Inflammatory macrophage treated with lipopolysaccharide for 1 hour (primary cell): ENCODE data around the gene UBE3C.
"Not testable (repeated sequence)": the region's sequence is repeated elsewhere in the genome, so short reads cannot be mapped to it uniquely, and the experiment has no call there.

Experiments
- DNase-seq, 2 donors: peaks; one replicate each; pipeline ENCODE4 v3.0.0-alpha.2; 2020 to 2022

Gene UBE3C

DNA sequence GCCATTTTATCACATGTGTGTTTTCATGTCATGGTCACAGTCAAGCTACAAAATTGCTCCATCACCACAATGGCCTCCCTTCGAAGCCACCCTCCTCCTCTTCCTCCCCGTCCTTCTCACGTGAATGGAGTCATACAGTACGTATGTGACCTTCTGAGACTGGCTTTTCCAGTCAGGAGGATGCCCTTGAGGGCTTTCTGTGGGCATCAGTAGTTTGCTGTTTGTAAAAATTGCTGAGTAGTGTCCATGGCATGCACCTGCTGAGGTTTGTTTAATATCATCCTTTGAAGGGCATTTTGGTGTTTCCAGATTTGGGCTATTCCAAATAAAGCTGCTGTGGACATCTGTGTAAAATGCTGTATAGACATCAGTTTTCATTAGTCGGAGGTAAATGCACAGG, 5.9 kb upstream of the UBE3C start:
- no peak for DNase-seq

DNA sequence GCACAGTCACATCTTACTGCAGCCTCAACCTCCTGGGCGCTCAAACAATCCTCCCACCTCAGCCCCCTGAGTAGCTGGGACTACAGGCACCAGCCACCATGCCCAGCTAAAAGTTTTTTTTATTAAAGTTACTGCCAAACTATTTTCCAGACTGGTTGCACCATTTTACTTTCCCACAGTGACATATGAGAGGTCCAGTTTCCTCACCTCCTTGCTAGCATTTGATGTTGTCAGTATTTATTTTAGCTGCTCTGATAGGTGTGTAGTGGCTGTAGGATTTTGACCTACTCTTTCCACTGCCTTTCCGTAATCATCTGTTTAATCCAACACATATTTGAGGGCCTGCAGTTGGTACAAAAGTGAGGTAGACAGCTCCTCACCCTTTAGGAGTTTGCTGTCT, 5.4 kb upstream of the UBE3C start:
- no peak for DNase-seq

DNA sequence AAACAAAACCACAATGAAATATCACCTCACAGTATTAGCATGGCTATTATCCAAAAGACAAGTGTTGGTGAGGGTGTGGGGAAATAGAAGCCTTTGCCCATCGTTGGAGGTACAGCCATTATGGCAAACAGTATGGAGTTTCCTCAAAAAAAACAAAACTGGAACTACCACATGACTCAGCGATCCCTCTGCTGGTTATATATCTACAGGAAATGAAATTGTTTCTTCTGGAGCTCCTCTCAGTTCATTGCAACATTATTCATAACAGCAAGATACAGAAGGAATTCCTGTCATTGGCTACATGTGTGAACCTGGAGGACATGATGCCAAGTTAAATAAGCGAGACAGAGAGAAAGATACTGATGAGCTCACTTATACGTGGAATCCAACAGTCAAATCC, 2.4 kb upstream of the UBE3C start:
- DNase-seq, result peak; percentile 73 to 74

DNA sequence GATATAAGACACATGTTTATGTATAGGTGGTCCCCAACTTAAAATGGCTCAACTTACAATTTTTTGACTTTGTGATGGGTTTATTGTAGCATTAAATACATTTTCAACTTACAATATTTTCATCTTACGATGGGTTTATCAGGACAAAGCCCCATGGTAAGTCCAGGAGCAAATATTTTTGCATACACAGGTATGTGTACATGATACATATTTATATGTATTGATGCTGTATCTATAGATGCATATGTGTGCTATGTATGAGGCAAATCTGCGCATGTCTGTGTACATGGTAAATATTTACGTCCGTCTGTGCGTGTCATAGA, 664 bp upstream of the UBE3C start:
- DNase-seq, result no peak

DNA sequence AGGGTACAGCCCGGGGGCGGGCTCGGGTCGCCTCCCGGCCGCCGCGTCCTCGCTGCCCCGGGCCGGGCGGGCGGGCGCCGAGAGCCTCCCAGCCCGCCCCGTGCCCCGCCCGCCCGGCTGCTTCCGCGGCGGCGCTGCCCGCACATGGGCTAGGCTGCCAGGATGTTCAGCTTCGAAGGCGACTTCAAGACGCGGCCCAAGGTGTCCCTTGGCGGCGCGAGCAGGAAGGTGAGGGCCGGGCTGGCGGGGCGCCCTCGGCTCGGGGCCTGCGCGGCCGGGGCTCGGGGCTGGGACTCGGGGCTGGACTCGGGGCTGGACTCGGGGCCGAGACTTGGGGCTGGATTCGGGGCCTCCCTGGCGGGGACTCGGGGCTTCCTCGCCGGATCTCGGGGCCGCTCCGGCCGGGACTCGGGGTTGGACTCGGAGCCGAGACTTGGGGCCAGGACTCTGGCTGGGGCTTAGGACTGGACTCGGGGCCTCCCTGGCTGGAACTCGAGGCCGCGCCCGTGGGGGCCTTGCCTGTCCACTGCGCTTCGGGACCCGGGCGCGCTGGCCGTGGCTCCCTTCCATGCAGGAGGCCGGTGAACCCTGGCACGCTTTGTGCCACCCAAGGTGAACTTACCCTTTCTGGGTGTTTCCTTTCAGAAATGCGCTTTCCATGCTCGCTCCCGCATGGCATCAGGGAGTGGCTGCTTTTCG, 534 bp downstream of the UBE3C start:
- DNase-seq, result peak; percentile 31 to 50

DNA sequence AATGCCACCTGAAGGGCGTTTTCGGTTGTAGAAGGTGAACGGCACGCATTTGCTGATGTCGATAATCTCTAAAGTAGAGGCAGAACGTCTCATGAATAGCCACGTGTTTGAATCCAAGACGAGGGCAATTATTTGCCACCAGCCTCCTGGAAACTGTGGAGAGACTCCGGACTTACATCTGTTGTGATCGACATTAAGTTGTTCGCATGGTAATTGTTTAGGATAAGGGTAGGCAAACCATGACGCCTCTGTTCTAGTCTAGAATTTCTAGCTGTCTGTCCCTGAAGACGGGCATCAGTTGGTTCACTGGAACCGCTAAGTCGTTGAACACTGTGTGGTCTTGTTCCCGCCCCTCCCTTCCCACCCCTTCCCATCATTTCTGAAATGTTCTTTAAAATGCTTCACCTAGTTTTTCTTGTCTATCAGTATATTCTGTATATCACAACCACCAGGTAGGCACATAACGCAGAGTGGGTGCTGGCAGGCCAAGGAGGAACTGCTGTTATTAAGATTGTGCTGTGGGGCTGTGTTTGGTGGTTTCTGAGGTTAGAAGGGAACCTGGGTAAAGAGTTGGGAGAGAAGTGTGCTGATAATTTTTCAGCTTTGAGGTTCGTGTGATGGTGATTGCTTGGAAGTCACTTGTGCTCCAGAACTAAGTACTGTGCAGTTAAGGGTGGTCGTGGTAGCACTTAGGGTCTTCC, 1.2 kb downstream of the UBE3C start:
- DNase-seq, result peak in 1 of 2 donors; percentile 3

DNA sequence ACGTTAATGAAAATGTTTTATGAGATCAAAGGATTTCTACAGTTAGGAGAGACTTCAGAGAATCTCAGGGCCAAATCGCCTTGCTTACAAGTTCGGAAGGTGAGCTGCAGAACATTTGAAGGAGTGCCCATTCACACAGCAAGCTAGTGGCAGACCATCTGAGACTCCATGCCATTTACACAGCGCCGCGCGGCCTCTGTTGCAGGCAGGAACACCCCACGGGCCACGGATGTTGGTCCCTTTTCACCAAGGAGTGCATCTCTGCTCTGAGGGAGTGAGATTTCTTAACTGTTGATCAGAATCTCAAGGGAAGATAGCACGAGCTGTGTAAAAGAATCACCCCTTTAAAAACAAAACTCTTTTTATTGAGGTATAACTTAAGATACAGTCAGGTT, 1.8 kb downstream of the UBE3C start:
- DNase-seq, result no peak

DNA sequence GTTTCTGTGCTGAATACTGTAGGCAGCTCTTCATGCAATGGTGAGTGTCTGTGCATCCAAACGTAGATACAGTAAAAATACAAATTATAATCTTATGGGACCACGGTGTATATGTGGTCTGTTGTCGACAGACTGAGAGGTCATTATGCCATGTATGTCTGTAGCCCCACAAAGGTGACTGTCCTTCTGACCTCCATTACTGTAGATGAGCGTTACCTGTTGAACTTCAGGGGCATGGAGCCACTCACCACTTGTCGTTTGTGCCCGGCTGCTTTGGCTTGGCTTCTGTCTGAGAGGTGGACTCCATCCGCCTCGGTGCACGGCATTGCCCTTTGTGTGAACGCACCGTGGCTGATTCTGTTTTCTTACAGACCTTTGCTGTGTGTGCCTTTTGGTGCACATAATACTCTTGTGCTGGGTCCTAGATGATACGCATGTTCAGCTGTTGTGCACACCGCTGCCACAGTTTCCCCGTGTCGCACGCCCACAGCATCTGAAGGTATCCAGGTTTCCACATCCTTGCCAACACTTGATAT, 2.9 kb downstream of the UBE3C start:
- no peak for DNase-seq

DNA sequence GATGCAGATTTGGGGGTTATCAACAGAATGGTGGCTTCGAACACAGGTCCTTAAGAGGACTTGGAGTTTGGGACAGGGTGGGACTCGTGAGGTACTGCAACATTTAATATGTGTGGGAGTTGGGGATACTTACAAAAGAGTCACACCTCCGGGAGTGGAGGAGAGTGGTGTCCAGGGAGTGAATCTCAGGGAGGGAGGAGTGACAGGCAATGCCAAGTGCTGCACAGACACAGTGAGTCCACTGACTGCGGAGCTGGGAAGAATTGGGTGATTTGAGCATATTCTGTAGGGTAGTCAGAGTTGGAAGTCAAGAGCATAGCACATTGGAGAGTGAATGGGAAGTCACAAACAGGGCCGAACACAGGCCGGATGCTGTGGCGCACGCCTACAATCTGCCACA, 5.1 kb downstream of the UBE3C start:
- DNase-seq, result no peak

DNA sequence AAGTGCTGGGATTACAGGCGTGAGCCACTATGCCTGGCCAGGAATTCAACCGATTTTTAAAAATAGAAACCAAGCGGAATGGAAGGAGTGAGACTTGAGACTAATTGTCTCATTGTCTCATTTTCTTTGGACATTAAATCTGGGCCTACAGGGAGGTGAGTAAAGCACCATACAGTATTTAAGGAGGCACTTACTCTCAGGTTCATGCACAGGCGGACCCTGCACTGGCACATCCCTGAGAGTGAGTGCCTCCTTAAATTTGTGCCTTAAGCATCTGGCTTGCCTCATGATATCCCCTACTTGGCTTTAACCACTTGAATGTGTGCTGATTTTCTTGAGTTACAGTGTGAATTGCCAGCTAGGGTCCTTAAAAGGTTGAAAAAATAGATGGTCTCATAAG, 10.6 kb downstream of the UBE3C start:
- DNase-seq, result no peak

DNA sequence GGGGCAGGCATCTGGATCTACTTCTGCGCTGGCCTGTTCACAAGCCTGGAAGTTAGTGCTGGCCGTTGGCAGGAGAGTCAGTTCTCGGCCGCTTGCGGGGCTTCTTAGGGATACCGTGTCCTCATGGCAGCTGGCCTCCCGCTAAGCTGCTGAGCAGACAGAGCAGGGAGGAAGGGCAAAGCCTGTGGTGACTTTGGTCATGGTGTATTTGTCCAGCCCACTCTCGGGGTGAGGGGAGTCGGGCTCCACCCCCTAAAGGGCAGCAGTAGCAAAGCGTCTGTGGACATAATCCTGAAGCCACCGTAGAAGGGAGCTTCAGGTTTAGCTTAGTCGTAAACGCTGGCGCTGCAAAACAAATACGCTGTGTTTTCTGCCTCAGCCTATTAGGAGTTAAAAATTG, 12.2 kb downstream of the UBE3C start:
- no peak for DNase-seq

DNA sequence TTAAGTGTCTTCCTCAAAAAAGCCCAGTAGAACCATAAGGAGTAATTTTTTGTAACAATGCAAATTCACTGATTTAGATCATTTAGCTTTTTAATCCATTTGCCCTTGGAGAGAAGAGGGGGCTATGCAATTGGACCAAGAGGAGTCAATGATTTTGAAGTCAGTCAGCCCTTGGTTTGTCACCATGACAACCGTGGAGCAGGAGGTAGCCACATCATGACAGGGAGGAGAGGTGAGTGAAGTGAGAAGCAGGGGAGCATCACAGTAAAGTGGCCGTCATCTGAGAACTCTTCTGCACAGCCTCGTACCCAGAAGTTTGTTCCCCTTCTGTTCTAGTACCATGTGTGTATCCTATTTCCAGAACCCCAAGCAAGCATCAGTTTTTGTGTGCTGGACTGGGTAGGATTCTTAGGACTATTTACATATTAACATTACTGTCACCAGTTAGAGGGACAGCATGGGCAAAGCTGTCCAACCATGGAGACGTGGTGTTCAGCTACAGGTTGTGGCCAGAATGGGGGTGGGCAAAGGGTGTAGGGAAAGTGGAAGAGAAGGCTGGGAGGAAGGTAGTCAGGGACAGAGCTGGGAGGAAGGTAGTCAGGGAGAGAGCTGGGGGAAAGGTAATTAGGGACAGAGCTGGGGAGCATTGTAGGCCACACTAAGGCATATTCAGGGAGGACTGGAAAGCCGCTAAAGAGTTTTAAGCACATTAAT, 13.1 kb downstream of the UBE3C start:
- DNase-seq, result no peak

DNA sequence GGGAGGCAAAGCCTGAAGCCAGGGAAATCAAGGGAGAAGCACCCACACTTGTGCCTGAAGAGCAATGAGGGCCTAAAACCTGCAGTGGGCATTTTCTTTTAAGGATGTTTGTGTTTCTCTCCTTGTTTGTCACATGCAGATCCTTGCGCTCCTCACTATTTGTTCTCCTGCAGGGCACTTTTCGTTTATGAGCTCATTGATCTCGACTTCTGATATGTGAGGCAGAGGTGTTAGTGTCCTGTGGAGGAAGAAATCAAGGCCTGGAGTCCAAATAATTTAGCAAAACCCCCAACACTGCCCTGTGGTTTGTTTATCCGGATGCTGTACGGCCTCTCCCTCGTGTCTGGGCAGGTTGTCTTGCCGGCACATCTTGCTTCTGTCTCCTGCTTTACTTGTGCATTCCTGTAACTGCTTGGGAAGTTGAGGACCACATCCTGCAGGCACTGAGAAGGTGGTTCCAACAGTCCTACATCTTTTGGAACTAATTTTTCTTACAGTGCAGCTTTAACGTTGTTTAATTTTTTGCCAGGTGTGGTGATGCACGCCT, 13.7 kb downstream of the UBE3C start:
- no peak for DNase-seq

DNA sequence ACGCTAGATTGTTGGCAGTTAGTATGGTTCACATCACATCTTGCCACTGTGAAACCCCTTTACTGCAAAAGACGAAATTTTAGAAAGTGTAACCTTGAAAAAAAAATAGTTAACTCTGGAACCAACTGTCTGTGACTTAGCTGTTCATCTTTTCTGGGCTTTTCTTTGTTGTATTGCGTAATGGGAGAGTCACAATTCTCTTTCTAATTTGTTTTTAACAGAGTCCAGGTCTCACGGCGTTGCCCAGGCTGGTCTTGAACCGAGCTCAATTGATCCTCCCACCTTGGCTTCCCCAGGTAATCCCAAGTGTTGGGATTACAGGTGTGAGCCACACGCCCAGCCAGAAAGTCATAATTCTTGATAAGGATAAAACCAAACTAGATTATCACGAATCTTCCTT, 14.5 kb downstream of the UBE3C start:
- DNase-seq, result no peak

DNA sequence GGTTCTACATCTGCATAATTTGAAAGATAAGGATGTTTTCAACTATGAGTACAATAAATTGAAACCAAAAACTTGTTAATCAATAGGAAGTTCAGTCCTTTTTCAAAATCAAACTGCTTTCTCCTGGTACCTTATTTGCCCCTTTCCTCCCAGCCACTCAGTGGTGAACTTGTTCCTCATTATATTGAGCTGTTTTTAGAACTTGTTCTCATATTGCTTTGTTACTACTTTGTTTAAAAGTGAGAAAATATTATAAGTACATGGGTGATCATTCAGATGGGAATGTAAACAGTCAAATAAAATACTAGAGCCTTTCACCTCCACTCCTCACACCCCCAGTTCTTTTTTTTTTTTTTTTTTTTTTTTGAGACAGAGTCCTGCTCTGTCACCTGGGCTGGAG, 17.2 kb downstream of the UBE3C start:
- no peak for DNase-seq

DNA sequence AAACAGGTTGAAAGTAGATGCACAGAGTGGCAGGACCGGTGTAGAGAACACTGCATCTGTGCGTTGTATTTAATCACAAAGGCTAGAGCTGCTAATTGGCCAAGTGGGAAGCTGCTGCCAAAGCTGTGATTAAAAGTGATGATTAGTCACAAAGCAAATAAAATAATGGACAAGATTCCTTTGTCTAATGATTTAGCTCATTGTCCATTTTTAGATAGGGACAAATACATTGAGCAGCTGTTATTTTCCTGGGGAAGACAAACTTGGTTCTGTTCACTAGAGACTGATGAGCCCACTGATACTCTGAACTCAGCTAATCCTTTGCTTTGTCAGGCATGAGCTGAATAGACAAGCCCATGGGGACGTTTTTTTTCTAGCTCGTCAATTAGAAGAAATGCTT, 19.7 kb downstream of the UBE3C start:
- DNase-seq, result no peak

DNA sequence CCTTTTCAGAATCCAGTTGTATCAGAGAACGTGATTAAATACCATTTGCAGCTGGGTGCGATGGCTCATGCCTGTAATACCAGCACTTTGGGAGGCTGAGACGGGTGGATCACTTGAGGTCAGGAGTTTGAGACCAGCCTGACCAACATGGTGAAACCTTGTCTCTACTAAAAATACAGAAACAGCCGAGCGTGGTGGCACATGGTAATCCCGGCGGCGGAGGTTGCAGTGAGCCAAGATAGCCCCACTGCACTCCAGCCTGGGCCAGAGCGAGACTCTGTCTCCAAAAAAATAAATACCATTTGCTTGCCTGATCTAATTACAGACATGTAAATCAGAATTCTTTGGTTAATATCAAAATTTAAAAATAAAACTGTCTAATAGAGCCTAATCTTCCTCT, 20.8 kb downstream of the UBE3C start:
- DNase-seq, result not testable (repeated sequence)

DNA sequence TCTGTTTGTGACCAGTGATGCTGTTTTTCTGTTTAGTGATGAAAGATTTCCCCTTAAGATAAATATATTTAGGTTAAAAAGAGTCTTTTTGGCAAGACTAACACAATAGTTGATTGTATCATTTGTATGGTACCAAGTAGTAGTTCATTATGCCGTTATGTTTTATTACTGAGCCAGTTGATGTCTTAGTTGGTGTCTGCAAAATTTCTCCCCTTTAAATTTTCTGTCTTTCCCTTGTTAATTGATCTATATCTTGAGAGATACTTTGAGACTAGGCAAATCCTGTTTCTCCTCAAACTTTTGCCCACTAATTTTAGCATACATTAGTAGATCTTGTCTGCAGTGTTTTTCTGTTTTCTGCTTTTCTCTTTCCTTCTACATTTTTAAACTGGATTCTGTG, 21.7 kb downstream of the UBE3C start:
- no peak for DNase-seq

DNA sequence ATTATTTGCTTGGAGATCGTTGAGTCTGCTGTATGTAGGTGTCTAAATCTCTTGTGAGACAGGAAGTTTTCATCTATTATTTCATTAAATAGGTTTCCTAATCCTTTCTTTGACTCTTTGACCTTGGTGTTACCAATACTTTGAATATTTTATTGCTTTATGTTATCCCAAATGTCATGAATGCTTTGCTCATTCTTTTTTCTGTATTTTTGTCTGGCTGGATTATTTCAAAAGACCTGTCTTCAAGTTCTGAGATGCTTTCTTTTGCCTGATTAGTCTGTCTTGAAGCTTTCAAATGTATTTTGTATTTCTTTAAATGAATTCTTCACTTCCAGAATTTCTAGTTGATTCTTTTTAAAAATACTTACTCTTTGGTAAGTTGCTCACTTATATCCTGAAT, 27.3 kb downstream of the UBE3C start:
- DNase-seq, result no peak

DNA sequence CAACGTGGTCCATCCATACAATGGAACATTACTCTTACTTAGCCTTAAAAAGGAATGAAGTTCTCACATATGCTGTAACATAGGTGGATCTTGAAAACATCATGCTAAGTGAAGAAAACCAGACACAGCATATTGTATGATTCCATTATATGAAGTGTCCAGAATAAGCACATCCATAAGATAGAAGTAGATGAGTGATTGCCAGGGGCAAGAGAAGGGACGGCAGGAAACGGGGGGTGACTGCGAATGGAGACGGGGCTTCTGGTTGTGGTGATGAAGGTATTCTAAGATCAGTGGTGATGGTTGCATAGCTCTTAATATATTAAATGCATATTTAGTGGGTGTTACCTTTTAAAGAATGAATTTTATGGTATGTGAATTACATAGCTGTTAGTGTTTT, 29.8 kb downstream of the UBE3C start:
- DNase-seq, result no peak

DNA sequence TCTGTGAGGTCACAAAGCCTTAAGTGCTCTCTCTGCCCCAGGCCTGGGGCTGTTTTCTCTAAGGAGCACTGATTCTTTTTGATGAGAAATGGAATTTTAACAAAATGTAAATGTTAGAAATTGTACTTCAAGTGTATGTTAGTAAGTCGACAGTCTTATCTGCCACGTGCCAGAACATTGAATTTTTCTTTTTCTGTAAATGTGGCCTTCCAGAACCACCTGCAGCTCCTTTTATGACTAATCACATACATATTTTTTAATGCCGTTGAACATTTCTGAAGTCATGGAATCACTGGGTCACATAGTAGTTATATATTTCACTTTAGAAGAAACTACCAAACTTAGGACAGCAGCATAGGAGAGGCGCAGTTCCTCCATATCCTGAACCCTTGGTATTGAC, 38.0 kb downstream of the UBE3C start:
- no peak for DNase-seq

DNA sequence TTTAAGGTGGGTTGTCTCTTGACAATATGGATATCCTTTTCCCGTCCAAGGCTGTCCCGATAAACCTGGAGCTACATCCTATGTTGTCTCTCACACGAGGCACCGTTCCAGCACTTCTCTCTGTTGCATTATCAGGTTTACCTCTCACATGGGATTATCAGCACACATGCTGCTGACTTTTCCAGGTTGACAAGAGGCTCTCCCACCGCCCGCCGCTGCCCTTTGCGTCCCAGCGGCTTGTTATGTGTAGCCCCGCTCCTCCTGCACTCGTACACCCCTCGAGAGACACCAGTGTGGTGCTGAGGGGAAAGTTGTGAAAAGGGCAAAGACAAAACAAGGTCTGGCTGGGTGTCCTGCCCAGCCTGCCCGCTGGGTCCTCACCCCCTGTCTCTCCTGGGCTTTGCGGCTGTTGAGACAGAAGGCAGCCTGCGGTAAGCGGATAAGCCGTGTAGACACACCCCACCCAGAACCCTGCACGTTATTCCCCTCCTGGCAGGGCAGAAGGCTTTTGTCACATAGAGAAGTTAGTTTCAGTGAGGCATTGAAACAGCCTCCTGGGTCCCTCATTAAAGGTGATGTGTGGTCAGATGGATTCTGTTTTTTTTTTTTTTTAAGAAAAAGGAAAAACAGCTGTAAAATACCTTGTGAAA, 38.7 kb downstream of the UBE3C start:
- no peak for DNase-seq

DNA sequence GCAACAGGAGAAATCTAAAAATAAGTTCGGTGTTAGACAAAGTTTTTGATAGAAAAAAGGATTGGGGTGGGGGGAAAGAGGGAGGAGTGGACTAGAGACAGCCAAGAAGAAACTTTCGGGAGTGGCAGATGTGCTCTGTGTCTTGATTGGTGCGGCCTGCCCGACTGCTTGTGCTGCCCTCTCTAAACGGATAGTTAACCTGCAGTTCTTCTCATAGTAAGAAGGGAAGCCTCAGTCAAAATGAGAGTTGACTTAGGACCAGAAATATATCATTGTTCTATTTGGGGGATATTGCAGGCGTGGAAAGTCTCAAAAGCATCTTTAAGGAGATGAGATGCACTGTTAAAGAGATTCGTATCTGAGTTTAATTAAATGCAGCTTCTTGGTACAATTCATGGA, 39.3 kb downstream of the UBE3C start:
- DNase-seq, result no peak
